HCT116 (cell line): ENCODE data around the gene SCARB1. TPM values are rescaled to one million over a fixed set of nuclear protein-coding genes. Genes with fewer than 3 reads are reported as not detected.

Source experiments
- ATAC-seq: fragments of 200-7000 bp; cut with Tn5 transposase; 2 replicates; pipeline ENCODE4 v1.9.1; 2020; ENCODE audit warnings: mild to moderate bottlenecking, moderate library complexity
- BruUV-seq: library from RNA; stranded (reverse); fragments of 400-500 nt; replicated peaks from 2 replicates; lab custom pipeline; 2021; lab: Mats Ljungman, UMichigan
- CTCF ChIA-PET: fragments of 300-600 bp; sonication (Branson Sonifier 250); formaldehyde crosslinking; loops from one replicate; lab custom pipeline; 2021; ENCODE audit warnings: antibody characterized with exemption; lab: Charles Lee
- POLR2A ChIA-PET: fragments of 300-600, 350-600 bp; sonication (Branson Sonifier 250); formaldehyde crosslinking; loops from one replicate; lab custom pipeline; 2021; ENCODE audit warnings: antibody characterized with exemption; lab: Charles Lee
- RAD21 ChIA-PET, 2 experiments: fragments of 300-600 bp; sonication (Branson Sonifier 250); formaldehyde crosslinking; loops; one replicate each; lab custom pipeline; 2023; ENCODE audit warnings: low total read pairs in 2 of 2; ENCODE audit not compliant: uncharacterized antibody in 2 of 2, unreplicated experiment in 2 of 2, low non-redundant PET in 1 of 2; lab: Charles Lee
- DNase-seq: peaks from one replicate; pipeline ENCODE4 v3.0.0-alpha.2; 2010; ENCODE audit warnings: low read depth, low spot score
- H2AFZ ChIP-seq: fragments of 200-600 bp; shearing (Covaris generic), sonication (generic); 2 replicates; pipeline ENCODE4 v1.6.1; 2017; ENCODE audit warnings: low read depth, mixed run types, mixed read lengths, antibody characterized with exemption, low read length; ENCODE audit not compliant: poor library complexity, severe bottlenecking
- H3K27ac ChIP-seq: 2 replicates; pipeline ENCODE4 v1.5.1; 2012; ENCODE audit warnings: low read depth, low read length
- H3K27me3 ChIP-seq: fragments of 200-600 bp; sonication (generic); 2 replicates; pipeline ENCODE4 v1.6.1; 2016; ENCODE audit warnings: mixed run types, low read length, mixed read lengths; ENCODE audit not compliant: insufficient read depth
- H3K36me3 ChIP-seq, 2 experiments: fragments of 200-500 bp in 1 of 2; fragments of 200-600 bp in 1 of 2; sonication (Bioruptor generic) in 1 of 2; sonication (generic) in 1 of 2; 2 replicates each; pipeline versions ENCODE4 v1.5.1 to v1.6.1; 2014 to 2016; ENCODE audit warnings: low read length in 2 of 2, inconsistent platforms in 1 of 2, mixed read lengths in 1 of 2, mixed run types in 1 of 2; ENCODE audit not compliant: insufficient read depth in 2 of 2, control insufficient read depth in 1 of 2
- H3K4me1 ChIP-seq, 2 experiments: fragments of 200-600 bp in 1 of 2; sonication (generic) in 1 of 2; 2 replicates each; pipeline versions ENCODE4 v1.5.1 to v1.6.1; 2012 to 2017; ENCODE audit warnings: low read length in 2 of 2, inconsistent platforms in 1 of 2, mild to moderate bottlenecking in 1 of 2, mixed read lengths in 1 of 2, mixed run types in 1 of 2, moderate library complexity in 1 of 2; ENCODE audit not compliant: insufficient read depth in 2 of 2, control insufficient read depth in 1 of 2
- H3K4me2 ChIP-seq: fragments of 200-600 bp; sonication (generic); 2 replicates; pipeline ENCODE4 v1.6.1; 2017; ENCODE audit warnings: mixed run types, low read length, mixed read lengths
- H3K4me3 ChIP-seq, 2 experiments: fragments of 200-600 bp in 1 of 2; sonication (generic) in 1 of 2; replicated peaks in 1 of 2; 2 replicates each; pipeline ENCODE4 v1.5.1; 2011 to 2016; ENCODE audit warnings: low read length in 2 of 2, control low read depth in 1 of 2, low read depth in 1 of 2, mild to moderate bottlenecking in 1 of 2, mixed read lengths in 1 of 2, mixed run types in 1 of 2
- H3K79me2 ChIP-seq: fragments of 200-600 bp; sonication (generic); 2 replicates; pipeline ENCODE4 v1.6.1; 2017; ENCODE audit warnings: mild to moderate bottlenecking, mixed run types, low read length, moderate library complexity, mixed read lengths; ENCODE audit not compliant: insufficient read depth
- H3K9ac ChIP-seq: fragments of 200-600 bp; sonication (generic); 2 replicates; pipeline ENCODE4 v1.6.1; 2016; ENCODE audit warnings: low read length, mixed read lengths
- H3K9me2 ChIP-seq: fragments of 200-600 bp; sonication (generic), shearing (Covaris generic); 2 replicates; pipeline ENCODE4 v1.6.1; 2017; ENCODE audit warnings: mixed run types, mild to moderate bottlenecking, moderate library complexity; ENCODE audit not compliant: insufficient read depth
- H3K9me3 ChIP-seq, 2 experiments: fragments of 200-500 bp in 1 of 2; fragments of 200-600 bp in 1 of 2; sonication (Bioruptor generic) in 1 of 2; sonication (generic) in 1 of 2; 2 replicates each; pipeline ENCODE4 v1.6.1; 2014 to 2017; ENCODE audit warnings: low read length in 2 of 2, mixed read lengths in 2 of 2, inconsistent platforms in 1 of 2, low read depth in 1 of 2, mild to moderate bottlenecking in 1 of 2, mixed run types in 1 of 2, moderate library complexity in 1 of 2; ENCODE audit not compliant: control insufficient read depth in 1 of 2, insufficient read depth in 1 of 2
- H4K20me1 ChIP-seq: fragments of 200-600 bp; sonication (generic), shearing (Covaris generic); 2 replicates; pipeline ENCODE4 v1.6.1; 2017; ENCODE audit warnings: mixed run types, mild to moderate bottlenecking, moderate library complexity; ENCODE audit not compliant: insufficient read depth
- CBX3 ChIP-seq: IDR thresholded peaks from 2 replicates; pipeline ENCODE4 v1.6.1; 2012; ENCODE audit warnings: low read depth
- CEBPB ChIP-seq: IDR thresholded peaks from 2 replicates; pipeline ENCODE4 v1.6.1; 2012; ENCODE audit warnings: low read depth
- ELF1 ChIP-seq: IDR thresholded peaks from 2 replicates; pipeline ENCODE4 v1.6.1; 2012; ENCODE audit warnings: low read depth, borderline replicate concordance
- EZH2 ChIP-seq: fragments of 200-600 bp; sonication (generic); IDR thresholded peaks from 2 replicates; pipeline ENCODE4 v1.6.1; 2017; ENCODE audit warnings: antibody characterized with exemption, mixed run types
- FOSL1 ChIP-seq: IDR thresholded peaks from 2 replicates; pipeline ENCODE4 v1.6.1; 2012; ENCODE audit warnings: low read depth
- JUND ChIP-seq: IDR thresholded peaks from 2 replicates; pipeline ENCODE4 v1.6.1; 2012
- MAX ChIP-seq: IDR thresholded peaks from 2 replicates; pipeline ENCODE4 v1.6.1; 2012
- POLR2A ChIP-seq: IDR thresholded peaks from 2 replicates; pipeline ENCODE4 v1.7.0; 2011; ENCODE audit warnings: borderline replicate concordance; ENCODE audit not compliant: insufficient read depth, insufficient read length; ENCODE audit errors: extremely low read depth
- POLR2AphosphoS5 ChIP-seq: IDR thresholded peaks from 2 replicates; pipeline ENCODE4 v1.6.1; 2011; ENCODE audit warnings: mild to moderate bottlenecking, low read depth, low read length, moderate library complexity
- SIN3A ChIP-seq: IDR thresholded peaks from 2 replicates; pipeline ENCODE4 v1.6.1; 2012; ENCODE audit warnings: low read depth
- SP1 ChIP-seq: IDR thresholded peaks from 2 replicates; pipeline ENCODE4 v1.6.1; 2012; ENCODE audit warnings: low read depth
- ZNF274 ChIP-seq: fragments of 200-500 bp; sonication (Bioruptor generic); IDR thresholded peaks from 2 replicates; pipeline ENCODE4 v1.6.1; 2014; ENCODE audit warnings: mild to moderate bottlenecking, low read depth, low read length, inconsistent platforms
- intact Hi-C: fragments of 100-400 bp; cut with micrococcal nuclease; formaldehyde crosslinking; loops from 2 replicates; pipeline ENCODE4 v1.10.0; 2022
- total RNA-seq: library from RNA; stranded (reverse); gene quantifications from one replicate; pipeline ENCODE4 v1.2.1, GENCODE V29; 2021; ENCODE audit not compliant: unreplicated experiment
- TF ChIP-seq, protein P1 (sequence below): IDR thresholded peaks from 2 replicates; pipeline ENCODE4 v1.6.1; 2012
- TF ChIP-seq, protein P2 (sequence below): IDR thresholded peaks from 2 replicates; pipeline ENCODE4 v1.6.1; 2012; ENCODE audit warnings: low read depth

SCARB1 gene
- total RNA-seq, 1 experiment from 2014 or later = 95.5 TPM

DNA sequence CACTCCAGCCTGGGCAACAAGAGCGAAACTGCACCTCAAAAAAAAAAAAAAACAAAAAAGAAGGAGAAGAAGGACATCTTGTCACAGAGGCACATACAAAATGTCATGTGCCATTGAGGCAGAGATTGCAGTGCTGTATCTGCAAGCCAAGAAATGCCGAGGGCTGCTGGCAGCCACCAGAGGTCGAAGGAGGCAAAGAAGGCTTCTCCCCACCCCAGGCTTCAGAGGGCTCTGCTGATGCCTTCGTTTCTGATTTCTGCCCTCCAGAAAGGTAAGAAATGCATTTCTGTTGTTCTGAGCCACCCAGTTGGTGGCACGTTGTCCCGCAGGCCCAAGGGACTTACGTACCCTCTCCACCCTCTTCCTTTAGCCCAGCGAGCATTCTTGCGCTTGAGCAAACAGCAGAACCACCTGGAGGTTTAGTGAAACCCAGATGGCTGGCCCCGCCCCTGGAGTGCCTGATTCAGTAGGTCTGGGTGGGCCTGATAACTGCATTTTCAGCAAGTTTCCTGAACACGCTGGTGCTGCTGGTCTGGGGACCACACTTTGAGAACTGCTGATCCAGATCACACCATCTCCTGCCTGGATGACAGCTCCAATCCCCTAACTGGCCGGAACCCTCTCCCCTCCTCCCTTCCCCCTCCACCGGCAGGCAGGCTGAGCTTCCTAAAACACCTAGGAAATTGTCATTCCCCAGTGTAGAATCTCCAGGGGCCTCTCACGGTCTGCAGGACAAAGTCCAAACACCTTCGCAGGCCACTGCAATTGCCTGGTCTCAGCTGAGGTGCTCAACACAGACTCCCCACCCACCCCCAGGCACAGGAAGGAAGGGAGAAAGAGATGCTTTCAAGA lies 21.1 kb upstream of the SCARB1 start:
- H3K27me3 ChIP-seq = no peaks in the 10 kb centered on the region
- intact Hi-C loops = no loop called here
- no peaks in the 10 kb centered on the region for H3K79me2 ChIP-seq
- no peaks in the 10 kb centered on the region for H3K36me3 ChIP-seq
- RAD21 ChIA-PET = no interaction called here
- H4K20me1 ChIP-seq = no peaks in the 10 kb centered on the region
- DNase-seq = no peak
- no peak for TF ChIP-seq EZH2
- no peak for TF ChIP-seq ELF1
- no peak for TF ChIP-seq CBX3
- TF ChIP-seq JUND = no peak
- TF ChIP-seq FOSL1 = no peak
- no peak for TF ChIP-seq SIN3A
- no peak for TF ChIP-seq POLR2A
- no peak for TF ChIP-seq SP1
- TF ChIP-seq MAX = no peak
- H2AFZ ChIP-seq = no peak overlapping the region
- H3K9me3 ChIP-seq = peaks cover 0 to under 1% of the 10 kb centered on the region in 2 experiments; a peak in 1 of 4 replicates
- CTCF ChIA-PET = no interaction called here
- no peak for ATAC-seq
- H3K27ac ChIP-seq = no peak overlapping the region
- no peak overlapping the region for H3K4me2 ChIP-seq
- POLR2A ChIA-PET = no interaction called here
- no peaks in the 10 kb centered on the region for H3K9me2 ChIP-seq
- peaks cover 15 to 31% of the 10 kb centered on the region in 2 experiments; a peak in 3 of 4 replicates for H3K4me1 ChIP-seq
- H3K9ac ChIP-seq = no peak overlapping the region
- BruUV-seq = no TSS peak
- no peak overlapping the region for H3K4me3 ChIP-seq

DNA sequence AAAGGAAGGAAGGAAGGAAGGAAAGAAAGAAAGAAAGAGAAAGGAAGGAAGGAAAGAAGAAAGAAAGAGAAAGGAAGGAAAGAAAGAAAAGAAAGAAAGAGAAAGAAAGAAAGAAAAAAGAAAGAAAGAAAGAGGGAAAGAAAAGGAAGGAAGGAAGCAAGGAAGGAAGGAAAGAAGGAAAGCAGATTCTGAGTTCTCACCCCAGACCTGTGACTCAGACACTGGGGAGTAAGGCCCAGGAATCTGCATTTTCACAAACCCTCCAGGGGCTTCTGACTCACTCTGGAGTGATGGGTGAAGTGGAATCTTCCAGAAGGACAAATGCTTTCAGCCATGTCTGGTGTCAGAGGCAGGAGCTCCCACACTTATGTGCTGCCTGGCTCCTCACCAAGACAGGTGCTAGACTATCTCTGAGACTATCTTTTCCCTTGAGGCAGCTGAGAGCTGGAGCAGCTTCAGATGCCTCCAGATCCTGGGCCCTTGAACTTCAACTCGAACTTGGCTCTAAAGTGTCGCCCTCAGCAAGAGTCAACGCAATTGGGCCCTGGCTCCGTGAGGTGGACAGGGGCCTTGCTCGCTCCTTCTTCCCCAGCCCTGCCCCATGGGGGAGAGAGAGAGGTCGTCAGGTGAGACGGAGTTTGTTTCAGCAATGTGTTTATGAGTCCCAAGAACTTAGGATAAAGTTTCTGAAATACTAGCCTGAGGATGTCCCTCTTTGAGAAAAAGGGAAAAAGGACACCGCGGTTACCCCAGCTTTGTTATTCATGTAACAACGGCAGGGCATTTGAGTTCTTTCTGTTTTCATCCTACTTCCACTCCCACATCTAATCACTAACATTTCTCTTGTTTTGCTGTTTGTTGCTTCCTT lies 19.8 kb upstream of the SCARB1 start:
- Histone ChIP-seq H3K4me1 (peaks cover 15 to 33% of the 10 kb centered on the region in 2 experiments; a peak in 3 of 4 replicates), H3K4me3 (no peak overlapping the region), H3K79me2 (no peaks in the 10 kb centered on the region), H3K9me3 (no peaks in the 10 kb centered on the region), H3K36me3 (no peaks in the 10 kb centered on the region), H4K20me1 (no peaks in the 10 kb centered on the region), H3K9ac (no peak overlapping the region), H3K9me2 (no peaks in the 10 kb centered on the region), H3K27me3 (no peaks in the 10 kb centered on the region), H2AFZ (no peak overlapping the region), H3K27ac (no peak overlapping the region), H3K4me2 (no peak overlapping the region)
- no TSS peak for BruUV-seq
- POLR2A ChIA-PET = no interaction called here
- no peak for TF ChIP-seq POLR2AphosphoS5
- TF ChIP-seq, protein P1, sequence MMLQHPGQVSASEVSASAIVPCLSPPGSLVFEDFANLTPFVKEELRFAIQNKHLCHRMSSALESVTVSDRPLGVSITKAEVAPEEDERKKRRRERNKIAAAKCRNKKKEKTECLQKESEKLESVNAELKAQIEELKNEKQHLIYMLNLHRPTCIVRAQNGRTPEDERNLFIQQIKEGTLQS = no peak
- TF ChIP-seq CBX3 = no peak
- TF ChIP-seq JUND = 0 out of 2 replicates have a peak, but pooled peaks have one; percentile 13
- TF ChIP-seq ZNF274 = no peak
- TF ChIP-seq, protein P2, sequence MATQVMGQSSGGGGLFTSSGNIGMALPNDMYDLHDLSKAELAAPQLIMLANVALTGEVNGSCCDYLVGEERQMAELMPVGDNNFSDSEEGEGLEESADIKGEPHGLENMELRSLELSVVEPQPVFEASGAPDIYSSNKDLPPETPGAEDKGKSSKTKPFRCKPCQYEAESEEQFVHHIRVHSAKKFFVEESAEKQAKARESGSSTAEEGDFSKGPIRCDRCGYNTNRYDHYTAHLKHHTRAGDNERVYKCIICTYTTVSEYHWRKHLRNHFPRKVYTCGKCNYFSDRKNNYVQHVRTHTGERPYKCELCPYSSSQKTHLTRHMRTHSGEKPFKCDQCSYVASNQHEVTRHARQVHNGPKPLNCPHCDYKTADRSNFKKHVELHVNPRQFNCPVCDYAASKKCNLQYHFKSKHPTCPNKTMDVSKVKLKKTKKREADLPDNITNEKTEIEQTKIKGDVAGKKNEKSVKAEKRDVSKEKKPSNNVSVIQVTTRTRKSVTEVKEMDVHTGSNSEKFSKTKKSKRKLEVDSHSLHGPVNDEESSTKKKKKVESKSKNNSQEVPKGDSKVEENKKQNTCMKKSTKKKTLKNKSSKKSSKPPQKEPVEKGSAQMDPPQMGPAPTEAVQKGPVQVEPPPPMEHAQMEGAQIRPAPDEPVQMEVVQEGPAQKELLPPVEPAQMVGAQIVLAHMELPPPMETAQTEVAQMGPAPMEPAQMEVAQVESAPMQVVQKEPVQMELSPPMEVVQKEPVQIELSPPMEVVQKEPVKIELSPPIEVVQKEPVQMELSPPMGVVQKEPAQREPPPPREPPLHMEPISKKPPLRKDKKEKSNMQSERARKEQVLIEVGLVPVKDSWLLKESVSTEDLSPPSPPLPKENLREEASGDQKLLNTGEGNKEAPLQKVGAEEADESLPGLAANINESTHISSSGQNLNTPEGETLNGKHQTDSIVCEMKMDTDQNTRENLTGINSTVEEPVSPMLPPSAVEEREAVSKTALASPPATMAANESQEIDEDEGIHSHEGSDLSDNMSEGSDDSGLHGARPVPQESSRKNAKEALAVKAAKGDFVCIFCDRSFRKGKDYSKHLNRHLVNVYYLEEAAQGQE = no peak
- TF ChIP-seq CEBPB = no peak
- DNase-seq (no peak), ATAC-seq (no peak)
- CTCF ChIA-PET = no interaction called here
- RAD21 ChIA-PET = no interaction called here
- intact Hi-C loops = no loop called here
